ENCODE measurements around the gene RGR. TPM values are rescaled to one million over a fixed set of nuclear protein-coding genes. Genes with fewer than 3 reads are reported as not detected.

The RGR gene
- total and polyA plus RNA-seq, 11 donors, result 0.04 to 2.0 (median 0.38) TPM; not detected in 6

DNA sequence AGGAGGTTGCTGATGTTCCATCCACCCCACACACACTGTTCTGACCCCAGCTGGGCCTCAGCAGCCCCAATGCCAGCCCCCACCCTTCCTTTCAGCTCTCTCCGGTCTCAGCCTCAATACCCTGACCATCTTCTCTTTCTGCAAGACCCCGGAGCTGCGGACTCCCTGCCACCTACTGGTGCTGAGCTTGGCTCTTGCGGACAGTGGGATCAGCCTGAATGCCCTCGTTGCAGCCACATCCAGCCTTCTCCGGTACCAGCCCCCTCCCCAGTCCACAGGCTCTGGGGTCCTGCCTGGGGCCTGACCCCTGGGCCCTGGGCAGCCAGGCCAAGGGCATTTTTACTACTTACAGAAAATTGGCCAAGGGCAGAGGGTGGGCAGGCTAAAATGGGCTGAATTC is 2.6 kb downstream of the RGR start:
- H3K9me3 ChIP-seq, result peaks cover 0 to 6% (median 0%) of the 10 kb centered on the region in 12 donors
- DNase-seq (no peak), ATAC-seq (no peak)
- 75 to 84% (median 82%) methylated on average over 6 of the region's 6 CpGs for WGBS, 4 donors
- TF ChIP-seq POLR2A (IDR thresholded peaks at IDR 0.05) (no peak), CTCF (IDR thresholded peaks at IDR 0.05) (no peak)
- no peaks in the 10 kb centered on the region for H3K4me1 ChIP-seq
- intact Hi-C loops (cut with DNase I), result no loop called here
- no peak overlapping the region for H3K4me3 ChIP-seq
- H3K36me3 ChIP-seq, result no peaks in the 10 kb centered on the region
- peaks cover 0 to 5% (median 0%) of the 10 kb centered on the region in 9 donors for H3K27me3 ChIP-seq
- no peak overlapping the region for H3K27ac ChIP-seq

DNA sequence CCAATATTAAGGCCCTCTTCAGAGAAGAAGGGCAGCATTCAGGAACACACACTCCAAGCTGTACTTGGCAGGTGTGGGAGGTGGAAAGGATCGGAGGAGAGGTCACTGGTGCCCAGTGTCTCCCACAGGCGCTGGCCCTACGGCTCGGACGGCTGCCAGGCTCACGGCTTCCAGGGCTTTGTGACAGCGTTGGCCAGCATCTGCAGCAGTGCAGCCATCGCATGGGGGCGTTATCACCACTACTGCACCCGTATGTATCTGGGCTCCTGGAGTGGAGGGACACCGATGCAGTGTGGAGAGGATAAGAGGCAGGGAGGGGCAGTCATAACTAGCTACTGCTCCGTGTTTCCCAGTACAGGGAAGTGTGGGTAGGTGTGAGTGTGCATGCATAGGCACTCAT is 3.9 kb downstream of the RGR start:
- no peak for ATAC-seq
- H3K9me3 ChIP-seq, result peaks cover 0 to 6% (median 0%) of the 10 kb centered on the region in 12 donors

DNA sequence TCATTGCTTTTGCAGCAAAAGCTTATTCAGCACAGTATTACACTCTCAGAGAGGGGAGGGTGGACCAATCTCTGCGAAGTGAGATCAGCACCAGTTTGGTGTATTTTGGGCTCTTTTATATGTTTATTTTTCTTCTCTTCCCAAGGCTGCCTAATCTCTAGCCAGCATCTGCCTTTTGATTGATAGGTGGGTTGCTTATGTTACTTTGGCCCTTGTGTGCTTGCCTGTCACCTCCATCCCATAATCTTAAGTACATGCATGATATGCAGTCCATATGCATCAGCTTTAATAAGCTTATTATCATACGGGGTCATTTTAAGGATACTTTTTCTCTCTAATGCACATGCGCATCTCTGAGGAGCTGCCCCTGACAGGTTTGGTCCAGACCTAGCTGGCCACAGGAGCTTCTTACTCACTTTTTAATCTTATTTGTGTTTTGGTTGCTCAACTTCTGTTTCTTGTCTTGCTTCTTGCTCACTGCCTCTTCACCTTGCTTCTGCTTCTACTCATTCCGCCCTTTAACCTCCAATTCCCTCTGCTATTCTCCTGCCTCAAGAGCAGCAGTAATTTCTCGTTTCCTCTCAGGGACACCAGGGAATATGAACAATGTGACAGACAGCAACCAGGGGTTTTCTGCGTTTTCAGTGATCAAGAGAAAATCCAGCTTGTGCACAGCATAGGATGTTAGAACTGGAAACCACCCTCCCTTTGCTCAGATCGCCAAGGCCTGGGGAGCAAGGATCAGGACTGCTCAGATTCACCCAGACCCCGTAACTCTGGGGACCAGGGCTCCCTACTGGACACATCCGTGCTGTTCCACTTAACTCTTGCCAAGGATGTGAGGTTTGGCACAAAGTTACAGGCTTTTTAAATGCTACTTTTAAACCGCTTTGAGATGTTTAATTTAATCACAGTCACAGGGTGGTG is 10.0 kb downstream of the RGR start:
- Histone ChIP-seq H3K27me3 (peaks cover 0 to 27% (median 3%) of the 10 kb centered on the region in 9 donors), H3K9me3 (peaks cover 0 to 6% (median 0%) of the 10 kb centered on the region in 12 donors), H3K27ac (no peak overlapping the region), H3K36me3 (no peaks in the 10 kb centered on the region), H3K4me3 (no peak overlapping the region), H3K4me1 (peaks cover 0 to 8% (median 0%) of the 10 kb centered on the region in 12 donors)
- WGBS, 4 donors, result 46 to 58% (median 56%) methylated on average over 10 of the region's 10 CpGs
- TF ChIP-seq CTCF (IDR thresholded peaks at IDR 0.05) (no peak), POLR2A (IDR thresholded peaks at IDR 0.05) (no peak)
- ATAC-seq (no peak), DNase-seq (no peak)
- intact Hi-C loops (cut with DNase I), result no loop called here

More for the DNA sequence above, 3.9 kb downstream of the RGR start:
- no peak overlapping the region for H3K4me3 ChIP-seq
- no peak for DNase-seq
- H3K27me3 ChIP-seq, result peaks cover 0 to 5% (median 0%) of the 10 kb centered on the region in 9 donors
- 65 to 82% (median 67%) methylated on average over 12 of the region's 12 CpGs for WGBS, 4 donors
- H3K4me1 ChIP-seq, result no peaks in the 10 kb centered on the region
- no peaks in the 10 kb centered on the region for H3K36me3 ChIP-seq
- no peak for TF ChIP-seq POLR2A (IDR thresholded peaks at IDR 0.05)
- TF ChIP-seq CTCF (IDR thresholded peaks at IDR 0.05), result no peak
- H3K27ac ChIP-seq, result no peak overlapping the region
- intact Hi-C loops (cut with DNase I), result no loop called here

Data from heart left ventricle (tissue), 16 donors.